Measurements from ENCODE around the gene CERS6. TPM values are rescaled to one million over a fixed set of nuclear protein-coding genes. Genes with fewer than 3 reads are reported as not detected.

The CERS6 gene
- total RNA-seq, 4 donors from 2014 or later: 35.7 to 60.6 (median 39.2) TPM

DNA sequence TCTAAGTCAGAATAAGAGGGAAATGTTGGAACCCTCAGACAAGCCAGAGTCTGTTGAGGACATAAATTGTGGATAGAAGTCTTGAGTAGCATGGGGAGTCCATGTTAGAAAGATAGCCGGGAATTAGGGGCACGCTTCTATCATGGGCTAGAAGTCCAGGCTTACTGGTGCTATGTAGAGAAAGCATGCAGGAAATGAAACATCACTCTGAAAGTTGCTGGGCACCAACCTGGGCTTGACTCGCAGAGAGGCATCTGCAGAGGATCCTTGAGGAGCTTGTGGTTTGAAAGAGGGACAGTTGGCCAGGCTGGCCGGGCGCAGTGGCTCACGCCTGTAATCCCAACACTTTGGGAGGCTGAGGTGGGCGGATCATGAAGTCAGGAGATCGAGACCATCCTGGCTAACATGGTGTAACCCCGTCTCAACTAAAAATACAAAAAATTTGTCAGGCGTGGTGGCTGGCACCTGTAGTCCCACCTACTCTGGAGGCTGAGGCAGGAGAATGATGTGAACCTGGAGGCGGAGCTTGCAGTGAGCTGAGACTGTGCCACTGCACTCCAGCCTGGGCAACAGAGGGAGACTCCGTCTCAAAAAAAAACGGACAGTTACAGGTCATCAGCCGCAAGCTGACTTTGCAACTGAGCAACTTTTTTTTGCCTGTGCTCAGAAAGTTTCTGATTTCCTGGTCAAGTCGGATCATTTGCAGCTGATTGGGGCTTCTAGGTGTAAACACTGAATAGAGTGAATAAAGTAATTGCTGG lies 24.9 kb downstream of the CERS6 start:
- intact Hi-C loops (cut with DNase I): no loop called here
- Histone ChIP-seq H3K4me1 (peaks cover 0 to 10% of the 10 kb centered on the region in 2 donors), H3K27ac (no peak overlapping the region), H3K27me3 (no peaks in the 10 kb centered on the region), H3K36me3 (no peaks in the 10 kb centered on the region), H3K4me3 (replicated peaks in 1 of 3) (no peak overlapping the region), H3K9me3 (no peaks in the 10 kb centered on the region)
- DNase-seq: no peak
- 90 to 93% methylated on average over 15 of the region's 15 CpGs for WGBS, 2 donors
- TF ChIP-seq POLR2A (IDR thresholded peaks at IDR 0.05): no peak
- TF ChIP-seq CTCF (IDR thresholded peaks at IDR 0.05): no peak

GRCh38 chr2:168482269-168482668 lies 26.2 kb downstream of the CERS6 start:
- no peaks in the 10 kb centered on the region for H3K9me3 ChIP-seq
- H3K4me3 ChIP-seq (replicated peaks in 1 of 3): no peak overlapping the region
- H3K36me3 ChIP-seq: no peaks in the 10 kb centered on the region
- intact Hi-C loops (cut with DNase I): no loop called here
- peaks cover 0 to 10% of the 10 kb centered on the region in 2 donors for H3K4me1 ChIP-seq
- WGBS, 2 donors: 60 to 65% methylated on average over 2 of the region's 2 CpGs
- no peak overlapping the region for H3K27ac ChIP-seq
- no peaks in the 10 kb centered on the region for H3K27me3 ChIP-seq
- TF ChIP-seq POLR2A (IDR thresholded peaks at IDR 0.05): no peak
- no peak for DNase-seq

GRCh38 chr2:168482952-168483831 lies 27.1 kb downstream of the CERS6 start:
- Histone ChIP-seq H3K27me3 (no peaks in the 10 kb centered on the region), H3K4me3 (replicated peaks in 1 of 3) (no peak overlapping the region), H3K9me3 (no peaks in the 10 kb centered on the region), H3K27ac (no peak overlapping the region), H3K36me3 (no peaks in the 10 kb centered on the region), H3K4me1 (peaks cover 0 to 10% of the 10 kb centered on the region in 2 donors)
- TF ChIP-seq POLR2A (IDR thresholded peaks at IDR 0.05): no peak
- no peak for TF ChIP-seq CTCF (IDR thresholded peaks at IDR 0.05)
- 90 to 94% methylated on average over 9 of the region's 9 CpGs for WGBS, 2 donors
- DNase-seq: no peak
- intact Hi-C loops (cut with DNase I): no loop called here

DNA sequence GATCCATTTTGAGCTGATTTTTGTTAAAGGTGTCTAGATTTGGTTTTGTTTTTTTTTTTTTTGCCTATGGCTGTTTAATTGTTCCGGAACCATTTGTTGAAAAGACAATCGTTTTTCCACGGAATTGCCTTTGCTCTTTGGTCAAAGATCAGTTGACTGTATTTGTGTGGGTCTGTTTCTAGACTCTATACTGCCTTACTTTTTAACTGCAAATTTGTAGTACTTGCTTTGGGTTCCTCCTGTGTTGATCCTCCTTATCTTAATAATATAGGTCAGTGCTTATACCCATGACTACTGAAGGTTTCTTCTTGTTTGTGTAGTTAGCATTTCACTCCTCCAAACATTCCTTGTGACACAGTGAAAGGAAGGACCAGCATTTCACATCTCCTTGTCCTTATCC lies 30.4 kb downstream of the CERS6 start:
- Histone ChIP-seq H3K27ac (no peak overlapping the region), H3K9me3 (no peaks in the 10 kb centered on the region), H3K4me3 (replicated peaks in 1 of 3) (no peak overlapping the region), H3K4me1 (peaks cover 8 to 27% of the 10 kb centered on the region in 2 donors), H3K27me3 (no peaks in the 10 kb centered on the region), H3K36me3 (no peaks in the 10 kb centered on the region)
- no peak for DNase-seq
- intact Hi-C loops (cut with DNase I): no loop called here
- no peak for TF ChIP-seq CTCF (IDR thresholded peaks at IDR 0.05)
- no peak for TF ChIP-seq POLR2A (IDR thresholded peaks at IDR 0.05)
- 84 to 91% methylated on average over 3 of the region's 3 CpGs for WGBS, 2 donors

DNA sequence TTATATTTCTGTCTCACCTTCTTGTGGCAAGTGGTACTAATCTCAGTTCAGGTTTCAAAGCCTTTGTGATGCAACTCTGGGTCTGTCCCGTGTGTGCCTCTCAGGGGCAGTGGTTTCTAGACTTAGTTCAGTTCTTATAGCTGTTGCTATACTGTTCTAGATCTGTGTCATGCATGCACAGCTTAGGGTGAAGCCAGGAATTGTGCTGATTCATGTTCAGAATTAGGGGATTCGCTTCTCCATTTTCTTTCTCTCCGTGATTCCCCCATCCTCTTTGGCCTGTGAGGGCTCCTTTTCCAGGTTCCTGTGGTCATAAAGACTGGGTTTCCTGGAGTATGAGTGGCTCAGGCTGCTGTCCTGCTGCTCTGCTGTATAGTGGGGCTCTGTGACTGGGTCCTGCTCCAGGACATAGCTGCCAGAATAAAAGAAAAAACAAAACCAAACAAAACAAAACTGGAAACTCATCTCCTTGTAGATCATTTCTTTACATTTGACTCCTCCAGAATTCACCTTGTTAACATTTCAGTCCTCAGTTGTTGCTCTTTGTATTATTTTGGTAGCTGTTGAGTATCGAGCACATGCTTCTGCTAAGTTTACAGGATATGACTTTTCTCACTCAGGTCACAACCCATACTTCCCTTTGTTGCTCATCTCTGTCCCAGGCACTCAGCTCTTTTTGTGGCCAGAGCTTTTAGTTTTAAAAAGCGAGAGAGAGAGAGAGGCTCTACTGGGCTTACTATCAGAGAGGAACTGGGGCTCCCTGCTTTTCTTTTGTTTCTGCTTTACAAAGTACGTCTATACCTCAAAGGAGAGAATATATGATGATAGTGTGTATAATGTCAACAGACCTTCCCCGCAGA lies 34.2 kb downstream of the CERS6 start:
- peak overlapping the region in 2 of 3 donors; percentile 27 to 33 for H3K27ac ChIP-seq
- TF ChIP-seq CTCF (IDR thresholded peaks at IDR 0.05) (no peak), POLR2A (IDR thresholded peaks at IDR 0.05) (no peak)

More for the DNA sequence above, 34.2 kb downstream of the CERS6 start:
- 47 to 54% methylated on average over 7 of the region's 7 CpGs for WGBS, 2 donors
- Histone ChIP-seq H3K27me3 (no peaks in the 10 kb centered on the region), H3K9me3 (no peaks in the 10 kb centered on the region), H3K4me3 (replicated peaks in 1 of 3) (no peak overlapping the region), H3K36me3 (no peaks in the 10 kb centered on the region), H3K4me1 (peaks cover 18 to 24% of the 10 kb centered on the region in 2 donors)
- intact Hi-C loops (cut with DNase I): no loop called here
- DNase-seq: no peak

Data from thyroid gland (tissue), 4 donors.